GM23248 (cell line): ENCODE measurements around the gene MBD2.

Source experiments
- EZH2 ChIP-seq: fragments of 200-600 bp; sonication (generic); IDR thresholded peaks from 2 replicates; pipeline ENCODE4 v1.6.1; 2018; ENCODE audit warnings: antibody characterized with exemption, mild to moderate bottlenecking; ENCODE audit not compliant: insufficient read depth, poor library complexity, severe bottlenecking
- EZH2phosphoT487 ChIP-seq: fragments of 200-600 bp; sonication (generic); IDR thresholded peaks from 2 replicates; pipeline ENCODE4 v1.6.1; 2018; ENCODE audit warnings: antibody characterized with exemption, moderate library complexity, mild to moderate bottlenecking, low read depth; ENCODE audit not compliant: insufficient read depth

DNA sequence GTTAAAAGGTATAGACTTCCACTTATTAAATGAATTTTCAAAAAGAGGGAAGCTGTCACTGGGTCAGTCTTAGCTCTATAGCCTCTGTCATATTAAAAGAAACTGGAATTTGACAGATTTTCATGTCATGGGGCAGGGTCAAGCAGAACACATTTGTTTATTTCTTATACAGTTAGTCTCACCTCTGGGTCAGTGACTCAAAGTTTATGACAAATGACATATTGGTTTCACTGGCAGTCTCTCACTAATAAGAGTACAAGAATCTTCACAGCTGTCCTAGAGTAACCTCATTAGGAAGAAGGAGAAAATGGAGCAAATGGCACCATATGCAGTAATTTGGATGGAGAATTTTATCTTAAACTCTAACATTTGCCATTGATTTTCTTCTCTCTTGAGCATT, 63.2 kb downstream of the MBD2 start:
- TF ChIP-seq EZH2 = no peak
- no peak for TF ChIP-seq EZH2phosphoT487
